DOHH2 (cell line): ENCODE measurements around the gene DNAI1.

Source experiments
- CTCF ChIP-seq: fragments of 200-600 bp; sonication (generic); IDR thresholded peaks from one replicate; pipeline ENCODE4 v1.5.1; 2014; ENCODE audit warnings: antibody characterized with exemption, mild to moderate bottlenecking, low read depth, low read length; ENCODE audit not compliant: poor library complexity, severe bottlenecking
- EZH2phosphoT487 ChIP-seq: fragments of 200-600 bp; sonication (generic); IDR thresholded peaks from 2 replicates; pipeline ENCODE4 v1.6.1; 2017; ENCODE audit warnings: borderline replicate concordance, mild to moderate bottlenecking, antibody characterized with exemption, low read length, moderate library complexity, mixed read lengths

- no peak for TF ChIP-seq CTCF
- TF ChIP-seq EZH2phosphoT487 = no peak
Observed at GRCh38 chr9:34463901-34464232, 5.3 kb downstream of the DNAI1 start.
